ENCODE results near the gene C10orf67. TPM values are rescaled to one million over a fixed set of nuclear protein-coding genes. Genes with fewer than 3 reads are reported as not detected.
"Not testable (repeated sequence)": the region's sequence is repeated elsewhere in the genome, so short reads cannot be mapped to it uniquely, and the experiment has no call there.

Gene C10orf67
- total RNA-seq, 2 donors from 2014 or later: 0.52 TPM; not detected in 1

GRCh38 chr10:23354630-23355279 is 10.2 kb upstream of the C10orf67 start:
- Histone ChIP-seq H3K4me3 (no peak overlapping the region), H3K36me3 (replicated peaks in 1 of 2; ENCODE audit: insufficient read depth in 1 of 2, low read depth in 2 of 2) (no peaks in the 10 kb centered on the region), H3K4me1 (no peaks in the 10 kb centered on the region), H3K27me3 (no peaks in the 10 kb centered on the region), H3K27ac (no peak overlapping the region), H3K9me3 (no peaks in the 10 kb centered on the region)
- no peak for ATAC-seq
- no peak for TF ChIP-seq POLR2A (IDR thresholded peaks at IDR 0.05)
- TF ChIP-seq, protein P1, sequence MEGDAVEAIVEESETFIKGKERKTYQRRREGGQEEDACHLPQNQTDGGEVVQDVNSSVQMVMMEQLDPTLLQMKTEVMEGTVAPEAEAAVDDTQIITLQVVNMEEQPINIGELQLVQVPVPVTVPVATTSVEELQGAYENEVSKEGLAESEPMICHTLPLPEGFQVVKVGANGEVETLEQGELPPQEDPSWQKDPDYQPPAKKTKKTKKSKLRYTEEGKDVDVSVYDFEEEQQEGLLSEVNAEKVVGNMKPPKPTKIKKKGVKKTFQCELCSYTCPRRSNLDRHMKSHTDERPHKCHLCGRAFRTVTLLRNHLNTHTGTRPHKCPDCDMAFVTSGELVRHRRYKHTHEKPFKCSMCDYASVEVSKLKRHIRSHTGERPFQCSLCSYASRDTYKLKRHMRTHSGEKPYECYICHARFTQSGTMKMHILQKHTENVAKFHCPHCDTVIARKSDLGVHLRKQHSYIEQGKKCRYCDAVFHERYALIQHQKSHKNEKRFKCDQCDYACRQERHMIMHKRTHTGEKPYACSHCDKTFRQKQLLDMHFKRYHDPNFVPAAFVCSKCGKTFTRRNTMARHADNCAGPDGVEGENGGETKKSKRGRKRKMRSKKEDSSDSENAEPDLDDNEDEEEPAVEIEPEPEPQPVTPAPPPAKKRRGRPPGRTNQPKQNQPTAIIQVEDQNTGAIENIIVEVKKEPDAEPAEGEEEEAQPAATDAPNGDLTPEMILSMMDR (IDR thresholded peaks at IDR 0.05): no peak
- intact Hi-C loops (cut with DNase I): no loop called here
- no peak for DNase-seq
- WGBS, 2 donors: 67 to 71% methylated on average over 5 of the region's 5 CpGs

GRCh38 chr10:23351926-23352519 is 7.4 kb upstream of the C10orf67 start:
- TF ChIP-seq POLR2A (IDR thresholded peaks at IDR 0.05): no peak
- TF ChIP-seq, protein P1 (IDR thresholded peaks at IDR 0.05): no peak
- Histone ChIP-seq H3K27me3 (no peaks in the 10 kb centered on the region), H3K4me3 (no peak overlapping the region), H3K27ac (no peak overlapping the region), H3K9me3 (no peaks in the 10 kb centered on the region), H3K4me1 (no peaks in the 10 kb centered on the region), H3K36me3 (replicated peaks in 1 of 2; ENCODE audit: insufficient read depth in 1 of 2, low read depth in 2 of 2) (no peaks in the 10 kb centered on the region)
- ATAC-seq (no peak), DNase-seq (no peak)
- WGBS, 2 donors: 82 to 84% methylated on average over 3 of the region's 3 CpGs
- intact Hi-C loops (cut with DNase I): no loop called here

- H3K36me3 ChIP-seq (replicated peaks in 1 of 2; ENCODE audit: insufficient read depth in 1 of 2, low read depth in 2 of 2); H3K4me3 ChIP-seq; H3K4me1 ChIP-seq; intact Hi-C loops (cut with DNase I); H3K27me3 ChIP-seq; H3K9me3 ChIP-seq; H3K27ac ChIP-seq; ATAC-seq; DNase-seq: not testable (repeated sequence)
- WGBS, 2 donors: 76 to 91% methylated on average over 1 of the region's 1 CpG
These were observed 6.1 kb upstream of the C10orf67 start for GRCh38 chr10:23350706-23351105.

DNA sequence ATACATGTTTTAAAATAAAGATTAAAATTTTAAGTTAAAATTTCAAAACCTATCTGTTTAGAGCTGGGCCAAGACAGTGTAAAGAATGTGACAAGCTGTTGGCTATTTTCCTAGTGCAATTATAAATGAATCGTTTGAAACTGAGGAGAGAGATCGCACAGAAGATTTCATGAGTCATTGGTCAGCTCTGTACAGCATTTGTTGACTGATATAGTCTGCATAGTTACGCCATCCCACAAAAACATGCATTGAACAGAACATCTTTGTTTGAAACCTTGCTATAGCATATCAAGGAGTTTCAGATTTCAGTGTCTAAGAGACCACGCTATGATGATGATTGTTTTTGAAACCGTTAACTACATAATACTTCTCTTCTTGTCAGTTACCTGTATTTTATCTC is 1.3 kb upstream of the C10orf67 start:
- WGBS, 2 donors: 47 to 60% methylated on average over 5 of the region's 5 CpGs
- intact Hi-C loops (cut with DNase I): no loop called here
- peaks cover 11% of the 10 kb centered on the region for H3K4me1 ChIP-seq
- no peak for TF ChIP-seq POLR2A (IDR thresholded peaks at IDR 0.05)
- TF ChIP-seq, protein P1 (IDR thresholded peaks at IDR 0.05): no peak
- no peak overlapping the region for H3K4me3 ChIP-seq
- ATAC-seq: no peak
- H3K27ac ChIP-seq: no peak overlapping the region
- no peaks in the 10 kb centered on the region for H3K9me3 ChIP-seq
- no peak for DNase-seq
- no peaks in the 10 kb centered on the region for H3K36me3 ChIP-seq (replicated peaks in 1 of 2; ENCODE audit: insufficient read depth in 1 of 2, low read depth in 2 of 2)
- H3K27me3 ChIP-seq: peaks cover 0 to 3% of the 10 kb centered on the region in 2 donors

DNA sequence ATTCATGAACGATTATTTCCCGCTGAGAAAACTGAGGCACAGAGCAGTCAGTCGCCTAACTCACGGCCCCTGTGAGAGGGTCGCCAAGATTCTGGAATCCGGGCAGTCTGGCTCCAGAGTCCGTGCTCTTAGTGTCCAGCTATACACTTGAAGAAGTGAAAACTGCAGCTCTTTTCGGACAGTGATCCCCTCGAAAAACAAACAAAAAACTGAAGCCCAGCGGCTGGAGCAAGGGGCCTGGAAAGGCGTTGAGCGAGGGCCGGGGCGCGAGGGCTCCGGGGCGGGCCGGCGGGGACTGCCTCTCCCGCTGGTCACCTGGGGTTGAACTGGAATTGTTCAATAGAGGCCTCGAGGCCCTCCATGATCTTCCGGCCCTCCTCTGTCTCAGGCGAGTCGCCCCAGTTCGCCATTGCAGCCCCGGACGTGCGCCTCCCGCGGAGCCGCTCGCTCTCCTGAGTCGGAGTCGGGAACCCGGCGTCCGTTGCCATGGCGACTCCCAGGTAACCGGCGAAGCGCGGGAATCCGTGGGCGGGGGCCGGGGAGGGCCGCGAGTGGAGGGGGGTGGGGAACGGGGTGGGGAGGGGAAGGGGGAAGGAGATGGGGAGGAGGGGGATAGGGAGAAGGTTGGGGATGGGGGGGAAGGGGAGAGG is 881 bp downstream of the C10orf67 start:
- DNase-seq (peak; percentile 48 to 74 (median 62)), ATAC-seq (peak; percentile 59)
- intact Hi-C loops (cut with DNase I): no loop called here
- H3K36me3 ChIP-seq (replicated peaks in 1 of 2; ENCODE audit: insufficient read depth in 1 of 2, low read depth in 2 of 2): no peaks in the 10 kb centered on the region
- TF ChIP-seq, protein P1 (IDR thresholded peaks at IDR 0.05): no peak
- no peak for TF ChIP-seq POLR2A (IDR thresholded peaks at IDR 0.05)
- H3K4me1 ChIP-seq: peaks cover 11% of the 10 kb centered on the region
- peaks cover 0 to 3% of the 10 kb centered on the region in 2 donors for H3K27me3 ChIP-seq
- no peak overlapping the region for H3K27ac ChIP-seq
- WGBS, 2 donors: 13 to 14% methylated on average over 10 to 38 of the region's 48 CpGs
- no peaks in the 10 kb centered on the region for H3K9me3 ChIP-seq
- no peak overlapping the region for H3K4me3 ChIP-seq
